GM12892 (cell line): ENCODE data around the gene CHAC1.

Source experiments
- POLR2A ChIP-seq: IDR thresholded peaks from 2 replicates; pipeline ENCODE4 v1.6.1; 2011; ENCODE audit warnings: low read depth, low read length, control low read depth
- POLR2AphosphoS5 ChIP-seq: IDR thresholded peaks from 2 replicates; pipeline ENCODE4 v1.6.1; 2011; ENCODE audit warnings: low read depth, low read length, control low read depth
- TAF1 ChIP-seq: IDR thresholded peaks from 2 replicates; pipeline ENCODE4 v1.6.1; 2011; ENCODE audit warnings: low read depth, mild to moderate bottlenecking, control low read depth, low read length, borderline replicate concordance

GRCh38 chr15:40943764-40944365, 9.4 kb upstream of the CHAC1 start:
- TF ChIP-seq POLR2AphosphoS5 (no peak), POLR2A (no peak), TAF1 (no peak)
